ENCODE results near the gene AFAP1L2.
"Not testable (repeated sequence)": the region's sequence is repeated elsewhere in the genome, so short reads cannot be mapped to it uniquely, and the experiment has no call there.

The AFAP1L2 gene

GRCh38 chr10:114359953-114360345 is 44.4 kb downstream of the AFAP1L2 start:
- DNase-seq (ENCODE audit: low read depth), result no peak

GRCh38 chr10:114359041-114359952 is 45.0 kb downstream of the AFAP1L2 start:
- DNase-seq (ENCODE audit: low read depth), result no peak

GRCh38 chr10:114357515-114357996 is 46.7 kb downstream of the AFAP1L2 start:
- no peak for DNase-seq (ENCODE audit: low read depth)

- no peak for DNase-seq (ENCODE audit: low read depth)
These were observed 47.4 kb downstream of the AFAP1L2 start for GRCh38 chr10:114356751-114357514.

- no peak for DNase-seq (ENCODE audit: low read depth)
These were observed 48.2 kb downstream of the AFAP1L2 start for GRCh38 chr10:114356126-114356525.

GRCh38 chr10:114353383-114353782 is 50.9 kb downstream of the AFAP1L2 start:
- DNase-seq (ENCODE audit: low read depth), result no peak

- no peak for DNase-seq (ENCODE audit: low read depth)
These were observed 51.5 kb downstream of the AFAP1L2 start for GRCh38 chr10:114352653-114353298.

GRCh38 chr10:114350751-114351150 is 53.6 kb downstream of the AFAP1L2 start:
- no peak for DNase-seq (ENCODE audit: low read depth)

- no peak for DNase-seq (ENCODE audit: low read depth)
These were observed 54.6 kb downstream of the AFAP1L2 start for GRCh38 chr10:114349522-114350215.

GRCh38 chr10:114349071-114349470 is 55.2 kb downstream of the AFAP1L2 start:
- not testable (repeated sequence) for DNase-seq (ENCODE audit: low read depth)

GRCh38 chr10:114347791-114348190 is 56.5 kb downstream of the AFAP1L2 start:
- no peak for DNase-seq (ENCODE audit: low read depth)

GRCh38 chr10:114347241-114347640 is 57.1 kb downstream of the AFAP1L2 start:
- no peak for DNase-seq (ENCODE audit: low read depth)

- DNase-seq (ENCODE audit: low read depth), result no peak
These were observed 57.9 kb downstream of the AFAP1L2 start for GRCh38 chr10:114346176-114347031.

GRCh38 chr10:114345701-114346100 is 58.6 kb downstream of the AFAP1L2 start:
- DNase-seq (ENCODE audit: low read depth), result no peak

GRCh38 chr10:114343623-114344505 is 60.4 kb downstream of the AFAP1L2 start:
- no peak for DNase-seq (ENCODE audit: low read depth)

GRCh38 chr10:114342976-114343375 is 61.3 kb downstream of the AFAP1L2 start:
- DNase-seq (ENCODE audit: low read depth), result no peak

GRCh38 chr10:114340816-114341215 is 63.5 kb downstream of the AFAP1L2 start:
- no peak for DNase-seq (ENCODE audit: low read depth)

GRCh38 chr10:114337510-114338462 is 66.5 kb downstream of the AFAP1L2 start:
- no peak for DNase-seq (ENCODE audit: low read depth)

All from EH (cell line).